Stomach (tissue), 9 donors: ENCODE results near the gene ZMYND12. TPM values are rescaled to one million over a fixed set of nuclear protein-coding genes. Genes with fewer than 3 reads are reported as not detected.

Experiments used
- DNase-seq, 2 donors: peaks; one replicate each; pipeline versions ENCODE4 v3.0.0 to v3.0.0-alpha.2; 2013 to 2019
- H3K27ac ChIP-seq, 5 donors: fragments of 200-600 bp in 4 of 5; sonication (generic) in 4 of 5; one replicate each; pipeline ENCODE4 v1.5.1; 2013 to 2019; ENCODE audit warnings: mild to moderate bottlenecking in 1 of 5, moderate library complexity in 1 of 5
- H3K27me3 ChIP-seq, 3 donors: fragments of 200-600 bp; sonication (generic); one replicate each; pipeline ENCODE4 v1.5.1; 2017 to 2019; ENCODE audit warnings: mixed run types in 1 of 3
- H3K36me3 ChIP-seq, 4 donors: fragments of 200-600 bp; sonication (generic); 1 replicate in 3 of 4; 2 replicates in 1 of 4; pipeline ENCODE4 v1.5.1; 2016 to 2019
- H3K4me1 ChIP-seq, 4 donors: fragments of 200-600 bp; sonication (generic); one replicate each; pipeline ENCODE4 v1.5.1; 2016 to 2019
- H3K4me3 ChIP-seq, 4 donors: fragments of 200-600 bp; sonication (generic) in 3 of 4; one replicate each; pipeline ENCODE4 v1.5.1; 2016 to 2019; ENCODE audit warnings: mild to moderate bottlenecking in 1 of 4
- H3K9me3 ChIP-seq, 4 donors: fragments of 200-600 bp; sonication (generic); one replicate each; pipeline ENCODE4 v1.5.1; 2016 to 2019
- EP300 ChIP-seq: sonication (generic); formaldehyde crosslinking; IDR thresholded peaks from one replicate; pipeline ENCODE4 v1.6.1; 2017; ENCODE audit warnings: antibody characterized with exemption
- POLR2A ChIP-seq, 4 donors: fragments of 450-650 bp; IDR thresholded peaks; one replicate each; pipeline ENCODE4 v1.6.1; 2016; ENCODE audit warnings: antibody characterized with exemption in 4 of 4, control low read depth in 2 of 4, mild to moderate bottlenecking in 1 of 4, moderate library complexity in 1 of 4
- POLR2AphosphoS5 ChIP-seq, 3 donors: sonication (generic); formaldehyde crosslinking; IDR thresholded peaks; one replicate each; pipeline ENCODE4 v1.6.1; 2016; ENCODE audit warnings: antibody characterized with exemption in 3 of 3
- WGBS, 5 donors: extraction: QIAGEN DNeasy Blood & Tissue Kit in 3 of 5; methylation state at CpG; one replicate each; pipeline versions ENCODE4 v1.1.5 to v1.1.7; 2013 to 2018; 5-methylcytosine and 5-hydroxymethylcytosine counted together
- intact Hi-C: fragments of 100-400 bp; cut with DNase I; formaldehyde crosslinking; loops from one replicate; pipeline ENCODE4 v1.15.1; 2023; ENCODE audit warnings: low total_unique reads
- polyA plus RNA-seq, 3 donors: library from polyadenylated mRNA; stranded (reverse); fragments of 200-250 nt; gene quantifications; one replicate each; pipeline ENCODE4 v1.2.3, GENCODE V29; 2013
- total RNA-seq, 5 donors: library from RNA; depleted of rRNA; stranded (reverse); fragments of >200 nt; gene quantifications; one replicate each; pipeline versions ENCODE4 v1.1.0 to v1.2.3, GENCODE V29; 2014 to 2016
- TF ChIP-seq, protein P1 (sequence below), 7 experiments: fragments of 450-650 bp in 4 of 7; fragments of 200-600 bp in 3 of 7; sonication (generic) in 3 of 7; IDR thresholded peaks; one replicate each; pipeline ENCODE4 v1.5.1; 2016 to 2019; ENCODE audit warnings: antibody characterized with exemption in 7 of 7, control low read depth in 2 of 7, mild to moderate bottlenecking in 1 of 7
- donor health status: healthy with polysubstance abuse.
- donor health status: Bipolar disorder and iron deficiency.
- donor health status: healthy.

The ZMYND12 gene
- total and polyA plus RNA-seq, 8 donors = 0.18 to 245 (median 1.9) TPM; not detected in 2

GRCh38 chr1:42463921-42464320, 8.1 kb upstream of the ZMYND12 start:
- Histone ChIP-seq H3K36me3 (peaks cover 6 to 28% (median 26%) of the 10 kb centered on the region in 4 donors), H3K27me3 (no peaks in the 10 kb centered on the region), H3K9me3 (no peaks in the 10 kb centered on the region), H3K4me3 (peak overlapping the region; percentile 63 to 93 (median 78)), H3K4me1 (peaks cover 6 to 28% (median 21%) of the 10 kb centered on the region in 4 donors), H3K27ac (peak overlapping the region in 1 of 5 donors; percentile 71)
- TF ChIP-seq, protein P1, sequence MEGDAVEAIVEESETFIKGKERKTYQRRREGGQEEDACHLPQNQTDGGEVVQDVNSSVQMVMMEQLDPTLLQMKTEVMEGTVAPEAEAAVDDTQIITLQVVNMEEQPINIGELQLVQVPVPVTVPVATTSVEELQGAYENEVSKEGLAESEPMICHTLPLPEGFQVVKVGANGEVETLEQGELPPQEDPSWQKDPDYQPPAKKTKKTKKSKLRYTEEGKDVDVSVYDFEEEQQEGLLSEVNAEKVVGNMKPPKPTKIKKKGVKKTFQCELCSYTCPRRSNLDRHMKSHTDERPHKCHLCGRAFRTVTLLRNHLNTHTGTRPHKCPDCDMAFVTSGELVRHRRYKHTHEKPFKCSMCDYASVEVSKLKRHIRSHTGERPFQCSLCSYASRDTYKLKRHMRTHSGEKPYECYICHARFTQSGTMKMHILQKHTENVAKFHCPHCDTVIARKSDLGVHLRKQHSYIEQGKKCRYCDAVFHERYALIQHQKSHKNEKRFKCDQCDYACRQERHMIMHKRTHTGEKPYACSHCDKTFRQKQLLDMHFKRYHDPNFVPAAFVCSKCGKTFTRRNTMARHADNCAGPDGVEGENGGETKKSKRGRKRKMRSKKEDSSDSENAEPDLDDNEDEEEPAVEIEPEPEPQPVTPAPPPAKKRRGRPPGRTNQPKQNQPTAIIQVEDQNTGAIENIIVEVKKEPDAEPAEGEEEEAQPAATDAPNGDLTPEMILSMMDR (IDR thresholded peaks at IDR 0.05) = no peak
- TF ChIP-seq POLR2A (IDR thresholded peaks at IDR 0.05) (no peak), POLR2AphosphoS5 (IDR thresholded peaks at IDR 0.05) (no peak), EP300 (no peak)
- intact Hi-C loops = no loop called here
- 62 to 82% (median 67%) methylated on average over 3 of the region's 3 CpGs for WGBS, 5 donors
- peak in 1 of 2 donors; percentile 31 for DNase-seq

GRCh38 chr1:42462828-42463763, 7.3 kb upstream of the ZMYND12 start, which contains the start of gene CCDC30:
CCDC30 (plus strand) TSS chr1:42463286; CDS start chr1:42480552, 17,266 bp downstream.
- Histone ChIP-seq H3K9me3 (no peaks in the 10 kb centered on the region), H3K27me3 (no peaks in the 10 kb centered on the region), H3K4me3 (peak within 1 kb of the TSS; percentile 63 to 93 (median 78)), H3K36me3 (peaks cover 12 to 36% (median 33%) of the 10 kb centered on the region in 4 donors), H3K4me1 (peaks cover 7 to 35% (median 23%) of the 10 kb centered on the region in 4 donors), H3K27ac (peak within 1 kb of the TSS in 4 of 5 donors; percentile 42 to 71 (median 62))
- intact Hi-C loops = no loop called here
- peak; percentile 27 to 89 (median 33) for TF ChIP-seq POLR2AphosphoS5 (IDR thresholded peaks at IDR 0.05)
- no peak for TF ChIP-seq EP300
- WGBS, 5 donors = 0 to 2% (median 1%) methylated on average over 52 to 59 of the region's 59 CpGs
- DNase-seq = peak; percentile 97 to 99

GRCh38 chr1:42461196-42461595, 5.4 kb upstream of the ZMYND12 start:
- H3K27me3 ChIP-seq = no peaks in the 10 kb centered on the region
- H3K27ac ChIP-seq = peak overlapping the region in 1 of 5 donors; percentile 7
- H3K36me3 ChIP-seq = peaks cover 12 to 38% (median 33%) of the 10 kb centered on the region in 4 donors
- 78 to 88% (median 81%) methylated on average over 2 of the region's 2 CpGs for WGBS, 5 donors
- no peak overlapping the region for H3K4me3 ChIP-seq
- DNase-seq = peak in 1 of 2 donors; percentile 23
- intact Hi-C loops = no loop called here
- H3K9me3 ChIP-seq = no peaks in the 10 kb centered on the region
- H3K4me1 ChIP-seq = peaks cover 18 to 49% (median 38%) of the 10 kb centered on the region in 4 donors
- TF ChIP-seq POLR2A (IDR thresholded peaks at IDR 0.05) (no peak), POLR2AphosphoS5 (IDR thresholded peaks at IDR 0.05) (no peak), EP300 (no peak)
- TF ChIP-seq, protein P1 (IDR thresholded peaks at IDR 0.05) = no peak

DNA sequence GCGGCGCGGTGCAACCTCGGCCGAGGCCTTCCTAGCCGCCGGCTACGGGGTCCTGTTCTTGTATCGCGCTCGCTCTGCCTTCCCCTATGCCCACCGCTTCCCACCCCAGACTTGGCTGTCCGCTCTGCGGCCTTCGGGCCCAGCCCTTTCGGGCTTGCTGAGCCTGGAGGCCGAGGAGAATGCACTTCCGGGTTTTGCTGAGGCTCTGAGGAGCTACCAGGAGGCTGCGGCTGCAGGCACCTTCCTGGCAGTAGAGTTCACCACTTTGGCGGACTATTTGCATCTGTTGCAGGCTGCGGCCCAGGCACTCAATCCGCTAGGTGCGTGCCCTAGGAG, 900 bp upstream of the ZMYND12 start:
- Histone ChIP-seq H3K4me3 (peak overlapping the region; percentile 74 to 96 (median 86)), H3K9me3 (no peaks in the 10 kb centered on the region), H3K4me1 (peaks cover 12 to 35% (median 24%) of the 10 kb centered on the region in 4 donors), H3K27me3 (no peaks in the 10 kb centered on the region), H3K27ac (peak overlapping the region; percentile 90 to 98 (median 95)), H3K36me3 (peaks cover 12 to 37% (median 33%) of the 10 kb centered on the region in 4 donors)
- peak; percentile 63 to 86 for DNase-seq
- intact Hi-C loops = no loop called here
- 0 to 1% (median 1%) methylated on average over 17 to 23 of the region's 23 CpGs for WGBS, 5 donors
- no peak for TF ChIP-seq POLR2A (IDR thresholded peaks at IDR 0.05)
- TF ChIP-seq, protein P1 (IDR thresholded peaks at IDR 0.05) = no peak
- no peak for TF ChIP-seq POLR2AphosphoS5 (IDR thresholded peaks at IDR 0.05)
- TF ChIP-seq EP300 = no peak
